Stimulated activated CD8-positive, alpha-beta memory T cell treated with anti-CD3 and anti-CD28 coated beads, Interleukin-4, amount 100 ng/mL, for 48 hours (primary cell): ENCODE data around the gene PON2.

Experiments used
- DNase-seq: peaks from one replicate; pipeline ENCODE4 v3.0.0-alpha.2; 2020

The PON2 gene

GRCh38 chr7:95441042-95441823 lies 6.4 kb upstream of the PON2 start:
- DNase-seq, result no peak

GRCh38 chr7:95440394-95441038 lies 5.7 kb upstream of the PON2 start:
- no peak for DNase-seq

DNA sequence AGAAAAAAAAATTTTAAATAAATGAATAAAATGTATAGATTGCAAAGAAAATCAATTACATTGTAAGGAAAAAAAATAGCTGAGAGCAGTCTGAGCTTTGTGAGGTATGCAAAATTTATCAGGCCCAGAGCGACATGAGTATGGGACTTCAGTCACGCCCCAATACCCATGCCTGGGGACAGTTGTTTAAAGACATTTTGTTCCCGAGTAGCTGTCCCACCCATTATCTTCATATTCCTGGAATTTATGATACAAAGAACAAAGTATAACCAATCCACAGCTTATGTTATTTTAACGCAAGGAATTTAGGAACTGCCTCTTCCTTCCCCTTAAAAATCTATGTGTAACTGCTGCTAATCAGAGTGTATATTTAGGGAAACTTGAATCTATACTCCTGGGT lies 1.6 kb upstream of the PON2 start:
- DNase-seq, result no peak

DNA sequence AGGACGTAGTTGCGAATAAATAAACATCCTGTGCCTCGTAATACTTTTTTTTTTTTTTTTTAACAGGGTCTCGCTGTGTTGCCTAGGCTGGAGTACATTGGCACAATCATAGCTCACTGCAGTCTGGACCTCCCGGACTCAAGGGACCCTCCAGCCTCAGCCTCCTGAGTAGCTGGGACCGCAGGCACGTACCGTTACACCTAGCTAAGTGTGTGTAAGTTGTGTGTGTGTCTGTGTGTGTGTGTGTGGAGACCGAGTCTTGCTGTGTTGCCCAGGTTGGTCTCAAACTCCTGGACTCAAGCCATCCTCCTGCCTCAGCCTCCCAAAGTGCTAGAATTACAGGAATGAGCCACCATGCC lies 573 bp upstream of the PON2 start:
- DNase-seq, result no peak

DNA sequence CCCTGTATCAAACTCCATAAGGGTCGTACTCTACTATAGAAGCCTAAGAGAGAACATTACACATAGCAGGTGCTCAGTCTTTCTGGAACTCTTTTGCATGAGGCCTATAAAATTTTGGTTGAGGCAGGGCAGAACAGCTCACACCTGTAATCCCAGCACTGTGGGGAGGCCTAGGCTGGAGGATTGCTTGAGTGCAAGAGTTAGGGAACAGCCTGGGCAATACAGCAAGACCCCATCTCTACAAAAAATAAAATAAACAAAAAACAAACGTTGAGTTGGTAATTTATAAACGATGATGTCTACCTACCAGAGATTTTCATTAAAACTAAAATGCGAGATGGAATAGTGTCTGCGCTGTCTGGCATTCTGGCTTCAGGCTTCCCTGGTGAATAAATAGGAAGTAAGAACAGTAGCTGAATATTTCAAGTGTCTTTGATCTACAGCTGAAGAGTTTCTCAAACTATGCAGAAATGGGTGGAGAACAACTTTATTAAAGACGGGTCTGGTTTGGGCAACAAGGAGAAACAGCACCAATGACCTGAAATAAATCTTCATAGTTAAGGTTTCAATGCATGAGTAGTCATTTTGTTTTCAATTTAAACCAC lies 774 bp downstream of the PON2 start:
- no peak for DNase-seq

- no peak for DNase-seq
Observed at GRCh38 chr7:95433129-95433528, 1.7 kb downstream of the PON2 start.

- no peak for DNase-seq
Observed at GRCh38 chr7:95432606-95433005, 2.2 kb downstream of the PON2 start.

DNA sequence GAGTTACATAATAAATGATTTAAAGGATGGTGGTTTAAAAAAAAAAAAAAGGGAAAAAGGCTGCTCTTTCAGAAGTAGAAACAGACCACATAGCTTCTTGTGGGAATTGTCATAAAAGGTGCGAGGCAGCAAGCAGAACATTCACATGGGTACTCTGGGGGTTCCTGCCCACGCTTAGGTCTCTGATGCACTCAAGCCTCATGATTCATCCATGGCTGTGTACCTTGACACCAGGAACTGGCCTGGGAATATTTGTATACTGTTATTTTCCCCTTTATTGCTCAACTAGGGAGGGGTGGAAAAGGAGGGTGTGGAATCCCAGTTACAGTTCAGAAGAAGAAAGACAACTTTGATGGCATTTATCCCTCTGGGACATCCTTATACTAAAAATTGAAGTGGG lies 4.0 kb downstream of the PON2 start:
- DNase-seq, result no peak

DNA sequence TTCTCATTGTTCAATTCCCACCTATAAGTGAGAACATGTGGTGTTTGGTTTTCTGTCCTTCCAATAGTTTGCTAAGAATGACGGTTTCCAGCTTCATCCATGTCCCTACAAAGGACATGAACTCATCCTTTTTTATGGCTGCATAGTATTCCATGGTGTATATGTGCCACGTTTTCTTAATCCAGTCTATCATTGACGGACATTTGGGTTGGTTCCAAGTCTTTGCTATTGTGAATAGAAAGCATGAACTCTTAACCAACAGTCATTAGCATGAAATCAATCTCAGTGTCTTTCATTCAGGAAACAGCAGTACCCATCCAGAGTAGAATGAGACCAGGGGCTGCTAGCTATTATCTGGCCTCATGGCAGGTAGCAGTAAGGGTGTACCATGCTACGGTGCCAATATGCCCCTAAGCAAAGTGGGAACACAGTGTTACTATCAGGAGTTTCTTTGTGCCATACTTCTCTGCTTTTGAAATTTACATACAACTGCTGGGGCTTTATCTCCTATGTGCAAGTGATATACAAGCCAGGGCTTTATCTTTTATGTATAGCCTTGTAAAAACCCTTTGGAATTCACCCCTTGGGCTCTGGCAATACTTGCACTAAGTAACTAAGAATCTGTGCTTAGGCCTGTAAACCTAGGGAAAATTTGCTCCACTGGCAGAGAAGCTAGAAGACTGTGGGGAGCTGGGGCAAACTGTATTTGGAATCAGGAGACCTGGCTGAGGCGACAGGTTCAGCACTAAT lies 5.4 kb downstream of the PON2 start:
- DNase-seq, result no peak

DNA sequence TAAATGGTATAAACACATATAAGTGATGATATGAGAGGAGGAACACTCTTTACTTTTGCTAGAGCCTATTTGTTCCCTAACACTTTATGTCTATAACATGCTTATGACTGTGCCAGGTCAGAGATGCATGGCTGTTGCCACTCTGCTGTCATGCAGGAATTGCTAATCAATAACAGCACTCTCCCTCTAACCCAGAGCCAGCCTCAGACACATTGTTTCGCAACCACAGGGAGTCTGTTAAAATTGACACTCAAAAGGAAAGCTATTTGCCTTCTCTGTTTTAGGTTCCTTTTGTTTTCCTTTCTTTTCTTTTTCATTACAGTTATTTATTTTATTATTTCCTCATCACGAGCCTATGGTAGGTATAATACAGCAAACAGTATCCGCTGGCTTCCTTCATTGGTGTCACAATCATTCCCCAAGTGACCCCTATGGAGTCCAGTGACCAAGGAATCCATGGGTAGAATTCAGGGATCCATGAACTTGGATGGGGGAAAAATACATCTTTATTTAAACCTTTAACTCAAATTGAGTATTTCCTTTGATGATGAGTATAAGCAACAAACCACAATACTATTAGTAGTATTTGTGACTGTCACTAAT lies 6.8 kb downstream of the PON2 start:
- no peak for DNase-seq

DNA sequence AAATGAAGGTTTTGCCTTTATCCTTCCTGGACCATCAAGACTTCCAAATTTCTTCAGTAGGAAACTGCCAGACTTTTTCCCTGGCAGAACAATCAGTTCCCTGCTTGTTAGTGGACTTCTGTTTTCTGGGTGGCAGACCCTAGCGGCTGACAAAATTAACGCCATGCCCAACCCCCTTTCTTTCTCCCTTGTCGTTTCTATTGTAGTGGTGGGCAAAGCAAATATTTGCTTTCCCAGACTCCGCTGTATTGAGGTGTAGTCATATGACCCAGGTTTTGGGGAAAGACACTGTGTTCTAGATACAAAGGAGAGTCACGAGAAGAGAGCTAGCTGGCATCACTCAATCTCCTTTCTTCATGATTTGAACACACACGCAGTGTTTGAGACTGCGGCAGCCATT lies 7.7 kb downstream of the PON2 start:
- no peak for DNase-seq

DNA sequence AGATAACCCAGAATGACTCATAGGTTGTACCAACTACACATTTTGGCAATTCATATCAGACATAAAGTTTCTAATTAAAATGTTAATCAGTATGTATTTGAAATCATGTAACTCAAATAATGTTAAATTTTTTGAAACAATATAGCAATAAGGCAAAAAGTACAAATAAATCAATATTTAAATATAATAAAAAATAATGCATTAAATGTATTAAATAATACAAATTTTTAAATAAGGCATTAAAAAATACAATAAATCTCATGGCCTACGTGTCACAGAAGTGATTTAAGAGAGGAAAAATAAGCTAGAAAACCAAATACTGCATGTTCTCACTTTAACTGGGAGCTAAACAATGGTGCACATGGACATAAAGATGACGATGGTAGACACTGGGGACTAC lies 9.1 kb downstream of the PON2 start:
- no peak for DNase-seq

GRCh38 chr7:95424716-95425115 lies 10.1 kb downstream of the PON2 start:
- DNase-seq, result no peak

DNA sequence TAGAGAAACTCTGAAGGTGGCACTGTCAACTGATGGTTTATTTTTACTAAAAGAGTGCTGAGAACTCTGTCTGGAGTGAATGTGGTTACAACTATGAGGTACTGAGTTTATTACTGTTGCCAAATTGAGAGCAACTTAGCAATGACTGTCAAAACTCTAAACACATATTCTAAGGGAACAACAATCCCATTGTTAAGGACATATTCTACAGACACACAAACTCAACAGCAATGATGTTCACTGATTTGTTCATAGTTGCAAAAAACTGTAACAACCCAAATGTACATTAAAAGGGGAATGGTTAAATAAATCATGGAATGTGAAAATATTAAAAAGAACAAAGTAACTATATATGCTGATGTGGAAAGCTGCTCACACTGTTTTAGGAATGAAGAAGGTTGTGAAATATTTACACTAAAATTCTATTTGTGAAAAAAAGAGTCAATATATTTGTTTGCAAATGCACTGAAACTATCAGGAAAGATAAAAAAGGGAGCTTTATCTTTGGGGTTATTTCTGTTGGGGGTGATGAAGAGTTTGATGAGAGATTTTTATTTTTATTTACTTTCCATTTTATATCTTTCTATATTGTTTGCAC lies 12.9 kb downstream of the PON2 start:
- no peak for DNase-seq

DNA sequence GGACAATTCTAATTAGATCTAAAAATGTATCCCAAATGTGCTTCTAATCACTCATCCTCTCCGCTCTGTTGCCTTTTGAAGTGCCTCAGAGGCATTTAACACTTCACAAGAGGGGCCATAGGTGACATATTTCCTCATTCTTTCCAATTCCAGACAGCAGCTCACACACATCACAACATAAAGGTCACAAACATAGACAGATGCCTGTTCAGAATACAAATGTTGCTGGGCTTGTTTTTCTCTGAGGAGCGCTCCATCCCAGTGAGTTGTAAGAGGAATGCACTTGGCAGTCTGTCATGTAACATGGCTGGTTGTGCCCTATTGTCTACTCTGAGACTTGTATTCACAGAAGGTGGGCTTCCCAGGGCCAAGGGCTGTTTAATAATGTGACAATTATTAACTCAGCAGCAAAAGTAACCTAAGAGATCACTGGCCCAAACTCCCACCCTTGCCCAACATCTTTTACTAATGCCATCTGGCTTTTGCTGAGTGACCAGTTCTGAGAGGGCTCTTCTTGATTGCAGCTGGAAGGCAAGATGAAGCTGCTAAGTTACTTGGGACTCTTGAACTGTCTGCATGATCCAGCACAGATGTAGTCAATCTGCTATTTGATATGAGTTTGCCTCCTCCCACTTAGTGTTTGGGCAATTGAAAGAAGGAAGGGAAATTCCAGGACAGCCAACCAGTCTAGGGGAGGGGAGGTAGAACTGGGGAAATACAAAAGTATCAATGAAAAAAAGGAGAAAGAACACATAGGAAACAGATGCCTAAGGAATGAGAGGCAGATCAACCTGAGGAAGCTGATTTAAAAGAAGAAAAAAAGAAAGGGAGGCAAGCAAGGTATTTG lies 13.6 kb downstream of the PON2 start:
- no peak for DNase-seq

GRCh38 chr7:95412075-95412474 lies 22.8 kb downstream of the PON2 start:
- no peak for DNase-seq

- DNase-seq, result no peak
Observed at GRCh38 chr7:95411666-95412065, 23.2 kb downstream of the PON2 start.

- no peak for DNase-seq
Observed at GRCh38 chr7:95411036-95411435, 23.8 kb downstream of the PON2 start.

DNA sequence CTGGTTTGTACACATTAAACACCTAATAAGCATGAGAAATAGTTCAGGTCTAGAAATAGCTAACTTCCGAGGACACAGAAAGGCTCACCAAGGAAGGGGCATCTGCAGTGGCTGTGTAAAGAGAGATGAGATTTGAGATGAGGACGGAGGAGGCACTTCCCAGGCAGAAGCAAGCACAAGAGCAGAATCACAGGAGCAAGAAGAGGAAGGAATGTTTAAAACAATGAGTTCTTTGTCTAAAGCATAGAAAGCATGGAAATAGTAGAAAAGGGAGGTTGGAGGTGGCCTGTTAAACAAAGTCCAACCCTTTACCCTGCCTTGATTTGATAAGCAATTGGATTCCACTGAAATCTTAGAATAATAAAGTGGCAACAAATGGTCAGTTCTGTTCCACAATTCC lies 27.1 kb downstream of the PON2 start:
- no peak for DNase-seq

DNA sequence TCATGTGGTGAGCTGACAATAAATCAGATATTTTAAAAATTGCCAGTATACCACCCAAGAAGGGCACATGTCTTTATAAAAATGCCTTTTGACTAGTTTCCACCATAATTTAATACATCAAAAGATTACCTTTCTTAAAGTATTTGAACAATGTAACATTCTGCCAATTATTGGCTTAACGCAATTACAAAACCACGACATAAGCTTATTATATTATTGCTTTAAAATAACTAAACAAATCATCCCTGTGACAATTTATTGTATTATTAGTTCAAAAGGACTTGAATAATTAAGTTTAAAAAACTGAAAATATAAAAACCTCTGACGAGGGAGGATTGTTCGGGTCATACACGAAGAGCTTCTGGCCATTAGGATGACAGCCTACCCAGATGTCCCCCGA lies 29.0 kb downstream of the PON2 start:
- no peak for DNase-seq

DNA sequence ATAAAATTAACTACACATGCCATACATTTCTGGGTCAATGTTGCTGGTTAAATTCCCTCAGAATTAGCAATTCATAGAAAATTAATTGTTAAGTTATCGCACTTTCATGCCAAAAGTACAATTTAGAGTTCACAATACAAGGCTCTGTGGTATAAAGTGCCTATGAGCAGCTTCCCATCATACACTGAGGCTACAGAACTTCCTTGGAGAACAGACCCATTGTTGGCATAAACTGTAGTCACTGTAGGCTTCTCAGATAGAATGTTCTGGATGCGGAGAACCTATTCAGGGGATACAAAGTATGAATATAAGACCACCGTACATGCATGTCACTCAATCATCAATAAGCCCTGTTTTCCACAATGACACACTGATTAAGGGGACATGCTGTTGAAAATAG lies 29.6 kb downstream of the PON2 start:
- DNase-seq, result no peak

DNA sequence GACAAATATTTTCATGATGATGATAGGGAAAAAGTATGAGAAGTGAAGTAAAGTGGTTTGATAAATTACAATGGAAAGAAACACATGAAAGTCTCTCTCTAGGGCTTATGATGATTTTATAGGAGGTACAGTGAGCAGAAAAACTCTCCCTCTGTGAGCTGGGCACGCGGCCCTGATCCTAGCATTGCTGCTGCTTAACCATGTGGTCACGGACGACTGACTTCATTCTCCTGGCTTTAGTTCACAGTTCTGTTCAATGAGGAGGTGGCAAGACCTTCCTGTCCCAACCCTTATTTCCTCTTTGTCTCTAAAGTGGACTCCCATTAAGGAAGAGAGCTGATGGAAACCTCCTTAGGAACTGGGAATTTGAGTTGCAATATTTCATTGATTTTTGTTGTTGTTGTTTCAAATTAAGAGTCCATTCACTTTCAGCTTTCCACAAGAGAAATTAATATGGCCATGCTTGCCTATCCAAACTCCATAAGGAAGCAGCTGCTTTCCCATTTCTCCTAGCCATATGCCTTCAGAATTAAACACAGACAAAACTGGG lies 30.4 kb downstream of the PON2 start:
- DNase-seq, result no peak
